ENCODE results near the gene ZXDC. TPM values are rescaled to one million over a fixed set of nuclear protein-coding genes. Genes with fewer than 3 reads are reported as not detected.
A peak's percentile ranks its signal among the peaks of the same experiment; 100 is the strongest.

The ZXDC gene
- total and polyA plus RNA-seq, 11 donors, result 8.7 to 40.3 (median 19.3) TPM

DNA sequence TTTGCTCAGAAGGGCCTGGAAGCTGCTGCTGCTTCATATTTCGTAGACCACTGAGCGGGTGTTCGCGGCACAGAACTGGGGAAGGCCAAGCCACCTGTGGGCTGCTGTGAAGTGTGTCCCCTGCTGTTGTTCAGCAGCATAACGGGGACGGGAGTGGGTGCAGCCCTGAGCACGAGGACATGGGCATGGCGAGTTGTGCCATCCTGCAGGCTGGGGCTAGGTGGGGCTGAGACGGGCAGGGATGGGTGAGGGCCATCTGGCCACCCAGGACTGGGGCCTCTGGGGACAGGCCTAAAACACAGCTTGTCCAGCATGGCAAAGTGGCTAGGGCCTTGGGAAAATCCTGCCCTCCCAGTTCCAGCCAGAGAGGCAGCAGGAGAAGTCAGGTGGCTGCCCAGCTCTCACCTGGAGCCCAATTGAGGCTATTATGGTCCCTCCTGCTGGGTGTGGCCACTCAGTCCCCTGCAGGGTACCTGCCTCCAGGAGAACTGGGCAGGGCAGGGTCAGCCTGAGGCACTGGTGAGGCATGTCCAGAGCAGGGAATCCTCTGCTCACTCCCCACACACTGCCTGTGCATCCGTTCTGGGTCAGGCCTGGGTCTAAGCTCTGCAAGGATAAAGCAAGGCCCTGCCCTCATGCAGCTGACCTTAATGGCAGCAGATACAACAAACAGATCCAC, 51.5 kb downstream of the ZXDC start:
- 89 to 97% (median 92%) methylated on average over 10 of the region's 10 CpGs for WGBS, 4 donors
- DNase-seq (peak in 1 of 5 donors; percentile 54), ATAC-seq (no peak)
- Histone ChIP-seq H3K27me3 (no peaks in the 10 kb centered on the region), H3K4me1 (no peaks in the 10 kb centered on the region), H3K36me3 (no peaks in the 10 kb centered on the region), H3K9me3 (peaks cover 0 to 38% (median 12%) of the 10 kb centered on the region in 12 donors), H3K27ac (no peak overlapping the region), H3K4me3 (no peak overlapping the region)
- intact Hi-C loops (cut with DNase I), result no loop called here
- no peak for TF ChIP-seq POLR2A (IDR thresholded peaks at IDR 0.05)
- TF ChIP-seq, protein P1, sequence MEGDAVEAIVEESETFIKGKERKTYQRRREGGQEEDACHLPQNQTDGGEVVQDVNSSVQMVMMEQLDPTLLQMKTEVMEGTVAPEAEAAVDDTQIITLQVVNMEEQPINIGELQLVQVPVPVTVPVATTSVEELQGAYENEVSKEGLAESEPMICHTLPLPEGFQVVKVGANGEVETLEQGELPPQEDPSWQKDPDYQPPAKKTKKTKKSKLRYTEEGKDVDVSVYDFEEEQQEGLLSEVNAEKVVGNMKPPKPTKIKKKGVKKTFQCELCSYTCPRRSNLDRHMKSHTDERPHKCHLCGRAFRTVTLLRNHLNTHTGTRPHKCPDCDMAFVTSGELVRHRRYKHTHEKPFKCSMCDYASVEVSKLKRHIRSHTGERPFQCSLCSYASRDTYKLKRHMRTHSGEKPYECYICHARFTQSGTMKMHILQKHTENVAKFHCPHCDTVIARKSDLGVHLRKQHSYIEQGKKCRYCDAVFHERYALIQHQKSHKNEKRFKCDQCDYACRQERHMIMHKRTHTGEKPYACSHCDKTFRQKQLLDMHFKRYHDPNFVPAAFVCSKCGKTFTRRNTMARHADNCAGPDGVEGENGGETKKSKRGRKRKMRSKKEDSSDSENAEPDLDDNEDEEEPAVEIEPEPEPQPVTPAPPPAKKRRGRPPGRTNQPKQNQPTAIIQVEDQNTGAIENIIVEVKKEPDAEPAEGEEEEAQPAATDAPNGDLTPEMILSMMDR (IDR thresholded peaks at IDR 0.05), result no peak

DNA sequence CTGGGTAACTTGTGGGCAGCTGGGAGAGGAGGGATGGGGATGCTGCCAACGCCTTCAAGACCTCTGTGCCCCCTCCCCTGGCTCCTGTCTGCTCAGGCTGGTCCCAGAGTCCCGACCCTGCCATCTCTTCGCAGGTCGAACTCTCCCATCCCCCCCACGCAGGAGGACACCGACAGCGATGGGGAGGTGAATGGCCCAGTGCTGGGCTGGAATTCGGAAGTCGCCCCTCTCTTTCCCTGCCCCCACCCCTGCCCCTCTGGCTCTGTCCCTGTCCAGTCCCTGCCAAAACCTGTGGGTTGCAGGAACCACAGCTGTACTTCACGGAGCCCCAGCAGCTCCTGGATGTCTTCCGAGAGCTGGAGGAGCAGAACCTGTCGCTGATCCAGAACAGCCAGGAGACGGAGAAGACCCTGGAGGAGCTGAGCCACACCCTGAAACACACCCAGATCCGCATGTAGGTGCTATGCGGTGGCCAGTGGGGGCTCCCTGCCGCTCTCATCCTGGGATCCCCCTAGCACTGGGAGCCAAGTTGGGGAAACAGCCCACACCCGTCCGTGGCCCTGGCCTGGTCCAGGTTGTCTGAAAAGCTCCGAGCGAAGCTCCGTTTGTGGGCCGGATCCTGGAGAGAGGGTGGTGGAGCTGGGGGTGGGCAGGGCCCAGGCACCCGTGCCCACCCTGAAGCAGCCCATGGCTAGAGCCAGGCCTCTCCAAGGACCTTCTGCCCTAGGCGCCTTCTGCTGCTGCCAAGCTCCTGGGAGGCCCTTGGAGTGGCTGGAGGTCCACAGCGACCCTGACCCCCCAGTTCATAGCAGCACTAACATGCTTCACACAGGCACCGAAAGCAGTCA, 52.3 kb downstream of the ZXDC start:
- intact Hi-C loops (cut with DNase I), result no loop called here
- DNase-seq (no peak), ATAC-seq (peak in 1 of 4 donors; percentile 28)
- no peaks in the 10 kb centered on the region for H3K4me1 ChIP-seq
- no peak for TF ChIP-seq POLR2A (IDR thresholded peaks at IDR 0.05)
- TF ChIP-seq, protein P1 (IDR thresholded peaks at IDR 0.05), result no peak
- no peak overlapping the region for H3K4me3 ChIP-seq
- H3K27ac ChIP-seq, result no peak overlapping the region
- H3K36me3 ChIP-seq, result no peaks in the 10 kb centered on the region
- peaks cover 0 to 33% (median 12%) of the 10 kb centered on the region in 12 donors for H3K9me3 ChIP-seq
- H3K27me3 ChIP-seq, result peaks cover 0 to 7% (median 0%) of the 10 kb centered on the region in 9 donors
- 86 to 90% (median 88%) methylated on average over 23 to 26 of the region's 26 CpGs for WGBS, 4 donors

DNA sequence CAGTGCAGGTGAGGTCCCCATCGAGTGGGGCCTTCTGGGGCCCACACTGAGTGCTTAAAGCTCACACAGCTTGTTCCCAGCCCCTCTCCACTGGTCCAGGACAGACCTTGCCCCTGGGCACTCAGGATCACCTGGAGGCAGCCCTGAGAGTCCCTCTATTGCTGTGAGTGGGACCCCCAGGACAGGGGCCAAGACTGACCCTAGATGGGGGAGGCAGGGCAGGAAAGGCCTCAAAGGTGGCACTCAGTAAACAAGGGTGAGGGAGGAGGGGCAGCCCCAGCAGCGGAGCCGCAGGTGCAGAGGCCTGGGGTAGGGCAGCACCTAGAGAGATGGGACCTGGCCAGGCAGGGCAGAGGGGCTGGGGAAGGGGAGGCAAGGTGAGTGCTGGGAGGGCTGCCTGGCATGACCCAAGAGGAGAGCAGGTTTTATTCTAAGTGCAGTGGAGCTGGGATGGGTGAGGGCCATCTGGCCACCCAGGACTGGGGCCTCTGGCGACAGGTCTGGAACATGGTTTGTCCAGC, 53.1 kb downstream of the ZXDC start:
- DNase-seq (no peak), ATAC-seq (peak in 1 of 4 donors; percentile 13)
- Histone ChIP-seq H3K4me1 (no peaks in the 10 kb centered on the region), H3K27ac (no peak overlapping the region), H3K9me3 (peaks cover 0 to 26% (median 12%) of the 10 kb centered on the region in 12 donors), H3K36me3 (no peaks in the 10 kb centered on the region), H3K4me3 (no peak overlapping the region), H3K27me3 (peaks cover 0 to 13% (median 0%) of the 10 kb centered on the region in 9 donors)
- intact Hi-C loops (cut with DNase I), result no loop called here
- TF ChIP-seq, protein P1 (IDR thresholded peaks at IDR 0.05), result no peak
- TF ChIP-seq POLR2A (IDR thresholded peaks at IDR 0.05), result no peak
- 88 to 93% (median 91%) methylated on average over 3 to 4 of the region's 4 CpGs for WGBS, 4 donors

DNA sequence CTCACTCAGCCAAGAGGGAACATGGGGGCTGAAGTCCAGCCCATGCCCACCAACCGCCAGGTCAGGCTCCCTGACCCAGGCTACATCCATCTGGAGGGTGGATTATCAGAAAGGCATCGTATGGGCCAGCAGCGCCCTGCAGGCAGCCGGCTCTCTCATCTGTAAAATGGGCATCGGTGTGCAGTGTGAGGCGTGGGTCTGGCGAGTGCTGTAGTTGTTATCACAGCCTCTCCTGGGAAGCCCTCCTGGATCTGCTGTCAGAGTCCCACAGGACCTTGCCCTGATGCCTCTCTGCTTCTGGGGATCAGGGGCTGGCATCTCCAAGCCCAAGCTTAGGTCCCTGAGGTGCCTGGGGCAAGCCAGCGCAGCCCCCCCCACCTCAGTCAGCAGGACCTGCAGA, 53.6 kb downstream of the ZXDC start:
- WGBS, 4 donors, result 82 to 95% (median 93%) methylated on average over 7 to 8 of the region's 8 CpGs
- H3K4me3 ChIP-seq, result no peak overlapping the region
- peaks cover 0 to 18% (median 4%) of the 10 kb centered on the region in 9 donors for H3K27me3 ChIP-seq
- intact Hi-C loops (cut with DNase I), result no loop called here
- TF ChIP-seq POLR2A (IDR thresholded peaks at IDR 0.05), result no peak
- TF ChIP-seq, protein P1 (IDR thresholded peaks at IDR 0.05), result no peak
- no peaks in the 10 kb centered on the region for H3K4me1 ChIP-seq
- ATAC-seq, result peak in 1 of 4 donors; percentile 8
- H3K36me3 ChIP-seq, result no peaks in the 10 kb centered on the region
- H3K27ac ChIP-seq, result no peak overlapping the region
- no peak for DNase-seq
- peaks cover 0 to 21% (median 12%) of the 10 kb centered on the region in 12 donors for H3K9me3 ChIP-seq
